ENCODE measurements around the gene VSNL1. TPM values are rescaled to one million over a fixed set of nuclear protein-coding genes. Genes with fewer than 3 reads are reported as not detected.
"Not testable (repeated sequence)": the region's sequence is repeated elsewhere in the genome, so short reads cannot be mapped to it uniquely, and the experiment has no call there.

Gene VSNL1
- polyA plus RNA-seq, 1 donor = 4.9 TPM

- no peak for DNase-seq (ENCODE audit: low read depth)
These were observed 1.0 kb downstream of the VSNL1 start for GRCh38 chr2:17541531-17541950.

GRCh38 chr2:17542471-17542870 lies 2.0 kb downstream of the VSNL1 start:
- no peak for DNase-seq (ENCODE audit: low read depth)

- no peak for DNase-seq (ENCODE audit: low read depth)
These were observed 2.7 kb downstream of the VSNL1 start for GRCh38 chr2:17543131-17543660.

GRCh38 chr2:17543848-17544247 lies 3.4 kb downstream of the VSNL1 start:
- no peak for DNase-seq (ENCODE audit: low read depth)

GRCh38 chr2:17544256-17544655 lies 3.8 kb downstream of the VSNL1 start:
- no peak for DNase-seq (ENCODE audit: low read depth)

- no peak for DNase-seq (ENCODE audit: low read depth)
These were observed 5.5 kb downstream of the VSNL1 start for GRCh38 chr2:17545680-17546613.

GRCh38 chr2:17547237-17547636 lies 6.7 kb downstream of the VSNL1 start:
- no peak for DNase-seq (ENCODE audit: low read depth)

- DNase-seq (ENCODE audit: low read depth) = no peak
These were observed 7.2 kb downstream of the VSNL1 start for GRCh38 chr2:17547737-17548136.

- no peak for DNase-seq (ENCODE audit: low read depth)
These were observed 10.4 kb downstream of the VSNL1 start for GRCh38 chr2:17550907-17551306.

GRCh38 chr2:17555150-17555549 lies 14.7 kb downstream of the VSNL1 start:
- no peak for DNase-seq (ENCODE audit: low read depth)

GRCh38 chr2:17557596-17557995 lies 17.1 kb downstream of the VSNL1 start:
- DNase-seq (ENCODE audit: low read depth) = no peak

- DNase-seq (ENCODE audit: low read depth) = no peak
These were observed 17.6 kb downstream of the VSNL1 start for GRCh38 chr2:17558053-17558452.

- DNase-seq (ENCODE audit: low read depth) = no peak
These were observed 18.4 kb downstream of the VSNL1 start for GRCh38 chr2:17558878-17559277.

GRCh38 chr2:17565726-17566125 lies 25.2 kb downstream of the VSNL1 start:
- not testable (repeated sequence) for DNase-seq (ENCODE audit: low read depth)

- no peak for DNase-seq (ENCODE audit: low read depth)
These were observed 31.2 kb downstream of the VSNL1 start for GRCh38 chr2:17571681-17572080.

- DNase-seq (ENCODE audit: low read depth) = no peak
These were observed 32.7 kb downstream of the VSNL1 start for GRCh38 chr2:17573085-17573803.

- no peak for DNase-seq (ENCODE audit: low read depth)
These were observed 33.3 kb downstream of the VSNL1 start for GRCh38 chr2:17573804-17574175.

GRCh38 chr2:17574406-17575073 lies 34.0 kb downstream of the VSNL1 start:
- no peak for DNase-seq (ENCODE audit: low read depth)

- no peak for DNase-seq (ENCODE audit: low read depth)
These were observed 36.3 kb downstream of the VSNL1 start for GRCh38 chr2:17576802-17577201.

- no peak for DNase-seq (ENCODE audit: low read depth)
These were observed 38.0 kb downstream of the VSNL1 start for GRCh38 chr2:17578466-17578928.

GRCh38 chr2:17579605-17580318 lies 39.3 kb downstream of the VSNL1 start:
- DNase-seq (ENCODE audit: low read depth) = no peak

Data from forelimb muscle (tissue), 1 donor.